ENCODE data around the gene FSCN2. TPM values are rescaled to one million over a fixed set of nuclear protein-coding genes. Genes with fewer than 3 reads are reported as not detected.

FSCN2 gene
- total RNA-seq, 4 donors from 2014 or later = 9.7 to 20.7 (median 17.0) TPM

GRCh38 chr17:81481073-81481799 is 46.9 kb upstream of the FSCN2 start:
- no peak for TF ChIP-seq CTCF (IDR thresholded peaks at IDR 0.05)
- peak in 1 of 2 donors; percentile 33 for TF ChIP-seq POLR2A (IDR thresholded peaks at IDR 0.05)
- peak; percentile 72 to 76 for DNase-seq
- intact Hi-C loops (cut with DNase I) = loop anchor here (5.0 kb wide), 1 partner anchor 84 kb away; the partner anchor contains the start of gene BAHCC1
- Histone ChIP-seq H3K36me3 (no peaks in the 10 kb centered on the region), H3K9me3 (no peaks in the 10 kb centered on the region), H3K27ac (peak overlapping the region in 2 of 3 donors; percentile 27 to 57), H3K4me3 (replicated peaks in 1 of 3) (peak overlapping the region in 1 of 3 donors; percentile 41), H3K27me3 (no peaks in the 10 kb centered on the region), H3K4me1 (peaks cover 23 to 45% of the 10 kb centered on the region in 2 donors)
- 7 to 40% methylated on average over 5 to 49 of the region's 94 CpGs for WGBS, 2 donors

- H3K4me3 ChIP-seq (replicated peaks in 1 of 3) = peak overlapping the region in 1 of 3 donors; percentile 41
- H3K9me3 ChIP-seq = no peaks in the 10 kb centered on the region
- intact Hi-C loops (cut with DNase I) = loop anchor here (2.0 to 5.0 kb wide), 2 partner anchors 85 to 229 kb away; partner anchors contain the start of gene BAHCC1
- 72 to 75% methylated on average over 13 of the region's 18 CpGs for WGBS, 2 donors
- peaks cover 23 to 45% of the 10 kb centered on the region in 2 donors for H3K4me1 ChIP-seq
- no peaks in the 10 kb centered on the region for H3K36me3 ChIP-seq
- no peak for DNase-seq
- no peaks in the 10 kb centered on the region for H3K27me3 ChIP-seq
- H3K27ac ChIP-seq = peak overlapping the region in 2 of 3 donors; percentile 27 to 57
- TF ChIP-seq POLR2A (IDR thresholded peaks at IDR 0.05) (no peak), CTCF (IDR thresholded peaks at IDR 0.05) (peak in 1 of 6 experiments; percentile 3)
Observed at GRCh38 chr17:81481815-81482505, 46.2 kb upstream of the FSCN2 start.

- Histone ChIP-seq H3K4me1 (peaks cover 27 to 50% of the 10 kb centered on the region in 2 donors), H3K9me3 (no peaks in the 10 kb centered on the region)
Observed at GRCh38 chr17:81482673-81483072, 45.5 kb upstream of the FSCN2 start.

GRCh38 chr17:81483085-81483861 is 44.9 kb upstream of the FSCN2 start:
- Histone ChIP-seq H3K27me3 (no peaks in the 10 kb centered on the region), H3K36me3 (no peaks in the 10 kb centered on the region), H3K9me3 (no peaks in the 10 kb centered on the region), H3K4me1 (peaks cover 30 to 53% of the 10 kb centered on the region in 2 donors), H3K27ac (peak overlapping the region in 2 of 3 donors; percentile 45 to 57), H3K4me3 (replicated peaks in 1 of 3) (peak overlapping the region in 1 of 3 donors; percentile 8)
- intact Hi-C loops (cut with DNase I) = loop anchor here (2.0 to 5.0 kb wide), 2 partner anchors 86 to 230 kb away; partner anchors contain the start of gene BAHCC1
- WGBS, 2 donors = 80 to 85% methylated on average over 10 to 17 of the region's 29 CpGs
- DNase-seq = peak in 1 of 2 donors; percentile 24
- TF ChIP-seq POLR2A (IDR thresholded peaks at IDR 0.05) = no peak
- no peak for TF ChIP-seq CTCF (IDR thresholded peaks at IDR 0.05)

More at GRCh38 chr17:81482673-81483072, 45.5 kb upstream of the FSCN2 start:
- no peak overlapping the region for H3K4me3 ChIP-seq (replicated peaks in 1 of 3)
- intact Hi-C loops (cut with DNase I) = loop anchor here (2.0 to 5.0 kb wide), 2 partner anchors 85 to 230 kb away; partner anchors contain the start of gene BAHCC1
- H3K27me3 ChIP-seq = no peaks in the 10 kb centered on the region
- 30 to 38% methylated on average over 6 to 10 of the region's 11 CpGs for WGBS, 2 donors
- H3K27ac ChIP-seq = peak overlapping the region in 2 of 3 donors; percentile 45 to 57
- TF ChIP-seq CTCF (IDR thresholded peaks at IDR 0.05) (no peak), POLR2A (IDR thresholded peaks at IDR 0.05) (no peak)
- DNase-seq = peak; percentile 55 to 83
- no peaks in the 10 kb centered on the region for H3K36me3 ChIP-seq
